GM19463 (cell line): ENCODE data around the gene HS6ST3.
"Not testable (repeated sequence)": the region's sequence is repeated elsewhere in the genome, so short reads cannot be mapped to it uniquely, and the experiment has no call there.

Source experiments
- ATAC-seq: cut with Tn5 transposase; IDR thresholded peaks from one replicate; pipeline ENCODE4 v1.9.1; 2021; ENCODE audit warnings: mild to moderate bottlenecking, moderate library complexity; ENCODE audit not compliant: unreplicated experiment

Gene HS6ST3

DNA sequence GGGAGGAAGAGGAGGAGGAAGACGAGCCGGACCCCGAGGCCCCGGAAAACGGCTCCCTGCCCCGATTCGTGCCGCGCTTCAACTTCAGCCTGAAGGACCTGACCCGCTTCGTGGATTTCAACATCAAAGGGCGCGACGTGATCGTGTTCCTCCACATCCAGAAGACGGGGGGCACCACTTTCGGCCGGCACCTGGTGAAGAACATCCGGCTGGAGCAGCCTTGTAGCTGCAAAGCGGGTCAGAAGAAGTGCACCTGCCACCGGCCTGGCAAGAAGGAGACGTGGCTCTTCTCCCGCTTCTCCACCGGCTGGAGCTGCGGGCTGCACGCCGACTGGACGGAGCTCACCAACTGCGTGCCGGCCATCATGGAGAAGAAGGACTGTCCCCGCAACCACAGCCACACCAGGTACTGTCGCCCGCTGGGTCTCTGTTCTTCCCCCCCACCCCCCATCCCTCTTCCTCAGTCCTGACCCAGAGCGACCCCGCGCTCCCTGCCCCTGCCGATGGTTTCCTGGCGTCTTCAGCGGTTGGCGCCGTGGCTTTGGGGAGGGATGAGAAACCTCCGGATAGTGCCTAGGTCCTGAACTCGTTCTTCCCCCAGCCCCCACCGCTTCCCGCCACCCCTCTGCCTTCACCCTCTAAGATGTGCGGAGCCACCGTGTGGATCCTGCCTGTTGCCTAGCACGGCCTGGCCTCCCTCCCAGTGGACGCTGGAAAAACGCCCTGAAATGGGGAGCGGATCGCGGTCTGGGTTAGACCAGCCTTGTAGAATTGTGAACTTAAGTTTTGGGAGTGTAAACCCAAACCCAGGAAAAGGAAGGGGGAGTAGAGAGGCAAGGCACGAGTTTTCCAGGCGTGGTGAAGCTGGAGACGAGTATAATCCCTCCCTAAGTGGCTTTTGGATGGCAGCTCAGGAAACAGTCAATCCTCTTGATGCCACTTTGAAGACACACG lies 1.5 kb downstream of the HS6ST3 start:
- no peak for ATAC-seq

DNA sequence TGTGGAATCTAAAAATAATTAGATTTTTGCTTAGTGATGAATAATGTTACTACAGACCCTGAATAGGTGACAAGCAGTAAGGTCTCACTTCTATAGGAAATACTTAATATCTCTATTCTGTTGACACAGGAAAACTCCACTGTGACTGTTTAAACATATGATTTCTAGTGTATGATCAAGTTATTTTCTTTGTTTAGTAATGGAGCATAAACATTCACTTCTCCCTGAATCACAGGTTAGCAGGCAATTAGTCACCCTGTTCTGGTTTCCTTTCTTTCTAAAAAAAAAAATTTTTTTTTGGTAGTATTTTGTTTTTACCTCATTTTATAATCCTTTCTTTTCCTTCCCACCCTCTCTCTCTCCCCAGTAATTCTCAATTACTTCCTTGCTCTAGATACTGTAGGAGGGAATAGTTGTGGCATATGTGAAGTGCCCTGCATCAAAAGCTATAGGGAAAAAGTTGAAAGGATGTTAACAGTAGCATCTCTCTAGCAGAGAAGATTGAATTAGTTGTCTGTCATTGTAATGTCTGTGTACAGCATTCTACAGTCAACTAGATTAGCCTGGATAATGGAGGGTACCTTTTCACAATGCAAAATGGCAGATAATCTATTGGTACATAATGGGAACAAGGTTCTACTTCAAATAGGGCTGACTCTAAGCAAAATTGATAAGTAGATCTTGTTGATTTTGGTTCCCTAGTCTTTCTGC lies 3.5 kb downstream of the HS6ST3 start:
- no peak for ATAC-seq

DNA sequence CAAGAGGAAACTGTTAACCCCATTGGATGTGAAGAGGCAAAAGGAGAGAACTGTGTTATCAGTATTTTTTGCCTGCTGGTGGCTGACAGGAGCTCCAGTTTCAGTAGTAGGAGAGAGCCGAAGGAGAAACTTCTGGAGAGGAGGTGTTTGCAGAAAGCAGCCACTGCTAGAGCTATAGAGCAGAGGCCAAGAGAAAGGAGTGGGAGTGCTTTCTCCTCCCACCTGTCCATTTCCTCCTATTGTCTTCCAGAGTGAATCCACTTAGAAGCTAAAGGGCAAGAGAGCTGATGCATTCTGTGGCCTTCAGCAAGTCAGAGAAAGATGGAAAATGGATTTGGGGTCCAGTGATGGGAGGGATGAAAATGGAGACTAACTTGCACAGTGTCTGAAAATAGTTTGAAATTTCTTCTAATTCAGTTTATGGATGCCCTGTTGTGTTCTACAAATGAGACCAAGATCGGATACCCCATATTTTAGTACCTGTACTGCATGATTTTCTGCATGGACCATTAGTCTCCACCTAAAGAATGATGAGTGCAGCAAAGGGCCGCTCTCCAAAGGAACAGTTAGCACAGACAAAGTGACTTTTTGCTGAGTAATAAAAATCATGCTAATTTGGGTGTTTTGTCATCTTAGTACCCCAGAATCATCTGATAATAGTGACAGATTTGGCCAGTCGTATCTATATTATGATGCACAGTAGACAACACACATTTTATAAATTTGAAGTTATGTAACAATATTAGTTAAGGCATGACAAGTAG lies 10.7 kb downstream of the HS6ST3 start:
- ATAC-seq = no peak

GRCh38 chr13:96104516-96104915 lies 14.6 kb downstream of the HS6ST3 start:
- no peak for ATAC-seq

GRCh38 chr13:96108072-96108471 lies 18.2 kb downstream of the HS6ST3 start:
- not testable (repeated sequence) for ATAC-seq

DNA sequence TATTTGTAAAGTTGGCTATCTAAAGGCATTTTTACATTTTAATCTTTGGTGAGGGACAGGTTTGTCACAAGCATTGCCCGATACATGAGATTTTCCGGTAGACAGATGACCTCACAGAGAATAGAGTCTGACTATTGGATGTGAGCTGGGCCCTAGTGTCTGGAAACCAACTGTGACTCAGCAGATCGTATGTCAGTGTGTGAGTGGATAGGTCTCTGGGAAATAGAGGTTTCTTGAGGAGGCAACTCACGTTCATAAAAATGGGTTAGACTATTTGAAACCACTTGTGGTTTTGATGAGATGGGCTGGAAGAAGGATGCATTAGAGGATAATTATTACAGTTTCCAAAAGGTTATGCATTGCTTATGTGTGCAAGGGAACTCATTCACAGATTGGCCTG lies 19.2 kb downstream of the HS6ST3 start:
- ATAC-seq = no peak

- ATAC-seq = no peak
Observed at GRCh38 chr13:96112936-96113335, 23.0 kb downstream of the HS6ST3 start.

GRCh38 chr13:96115368-96115767 lies 25.5 kb downstream of the HS6ST3 start:
- not testable (repeated sequence) for ATAC-seq

DNA sequence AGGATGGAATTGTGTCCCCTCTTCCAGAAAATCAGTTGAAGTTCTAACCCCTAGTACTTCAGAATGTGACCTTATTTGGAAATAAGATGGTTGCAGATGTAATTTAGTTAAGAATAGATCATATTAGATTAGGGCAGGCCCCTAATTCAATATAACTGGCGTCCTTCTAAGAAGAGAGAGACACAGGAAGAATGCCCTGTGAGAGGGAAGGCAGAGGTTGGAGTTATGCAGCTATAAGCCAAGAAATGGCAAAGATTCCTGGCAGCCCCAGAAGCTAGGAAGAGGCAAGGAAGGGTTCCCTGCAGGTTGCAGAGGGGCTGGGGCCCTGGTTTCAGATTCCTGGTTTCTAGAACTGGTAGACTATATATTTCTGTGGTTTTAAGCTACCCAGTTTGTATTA lies 30.0 kb downstream of the HS6ST3 start:
- no peak for ATAC-seq

DNA sequence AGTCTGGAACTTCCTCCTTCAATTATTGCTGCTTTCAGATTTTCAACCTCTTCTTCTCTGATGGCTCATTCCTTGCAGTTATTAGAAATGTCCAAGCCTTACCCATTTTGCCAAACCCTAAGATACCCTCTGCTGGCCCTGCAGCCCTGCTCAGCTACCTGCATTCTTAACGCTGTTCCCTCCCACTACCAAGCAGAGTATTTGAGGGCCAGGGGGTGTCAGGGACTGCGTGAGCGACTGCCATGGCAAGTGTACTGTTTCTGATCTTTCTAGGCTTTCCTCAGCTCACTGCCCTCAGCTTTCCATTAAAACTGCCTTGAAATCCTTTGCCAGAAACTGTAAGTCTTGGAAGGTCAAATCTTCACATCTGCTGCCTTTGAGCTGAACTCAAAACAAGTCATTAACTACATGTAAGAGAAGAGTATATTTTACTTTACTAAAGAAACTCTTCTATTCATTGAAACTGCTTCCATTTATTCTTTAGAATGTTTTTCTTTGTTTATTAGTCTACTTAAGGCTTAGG lies 41.0 kb downstream of the HS6ST3 start:
- ATAC-seq = no peak

GRCh38 chr13:96141032-96141431 lies 51.1 kb downstream of the HS6ST3 start:
- ATAC-seq = no peak

- ATAC-seq = no peak
Observed at GRCh38 chr13:96159725-96160124, 69.8 kb downstream of the HS6ST3 start.

- no peak for ATAC-seq
Observed at GRCh38 chr13:96161141-96161540, 71.2 kb downstream of the HS6ST3 start.

DNA sequence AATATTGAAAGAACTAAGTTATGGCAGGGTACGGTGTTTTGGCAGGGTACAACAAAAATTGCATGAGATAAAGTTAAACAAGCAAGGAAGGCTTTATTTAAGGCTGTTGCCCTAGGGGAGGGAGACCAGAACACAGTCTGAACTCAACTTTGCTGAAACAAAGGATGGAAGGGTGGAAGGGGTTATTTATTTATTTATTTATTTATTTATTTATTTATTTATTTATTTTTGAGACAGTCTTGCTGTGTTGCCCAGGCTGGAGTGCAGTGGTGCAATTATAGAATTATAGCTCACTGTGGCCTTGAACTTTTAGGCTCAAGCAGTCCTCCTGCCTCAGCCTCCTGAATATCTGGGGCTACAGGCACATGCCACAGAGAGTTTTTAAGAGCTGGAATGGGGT lies 75.9 kb downstream of the HS6ST3 start:
- ATAC-seq = no peak

DNA sequence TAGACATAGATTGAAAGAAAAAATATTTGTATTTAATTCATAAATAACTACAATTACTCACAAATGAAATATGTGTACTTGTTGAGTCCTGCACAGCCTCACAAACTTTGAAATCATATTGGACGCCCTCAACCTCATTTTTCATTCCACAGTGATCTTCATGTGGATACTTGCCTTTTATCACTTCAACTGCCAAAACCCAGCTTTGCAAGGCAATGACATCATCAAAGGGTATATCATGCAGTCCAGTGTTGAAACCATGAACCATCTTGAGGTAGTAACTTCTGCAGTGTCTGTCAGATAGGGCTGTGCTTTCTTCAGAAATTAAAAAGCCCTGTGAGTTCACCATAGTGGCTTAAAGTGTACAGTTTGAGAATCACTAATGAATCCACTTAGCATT lies 82.2 kb downstream of the HS6ST3 start:
- no peak for ATAC-seq

- ATAC-seq = no peak
Observed at GRCh38 chr13:96178759-96179158, 88.9 kb downstream of the HS6ST3 start.

DNA sequence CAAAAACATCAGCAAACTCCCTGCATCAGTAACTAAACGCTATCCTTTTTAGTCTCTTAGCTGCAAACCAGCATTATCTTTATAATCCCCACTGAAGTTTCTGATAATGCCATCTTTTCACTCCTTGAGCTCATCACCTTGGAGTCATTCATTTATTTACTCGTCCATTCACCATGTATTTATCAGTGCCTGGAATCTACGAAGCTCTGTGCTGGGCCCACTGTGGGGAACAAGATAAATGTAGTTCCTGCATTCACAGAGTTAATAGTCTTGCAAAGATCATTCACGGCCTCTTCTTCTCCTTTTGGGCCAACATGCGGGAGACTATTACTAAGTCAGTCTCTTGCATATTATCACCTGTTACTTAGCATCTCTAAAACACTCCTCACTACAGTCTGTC lies 89.4 kb downstream of the HS6ST3 start:
- no peak for ATAC-seq

DNA sequence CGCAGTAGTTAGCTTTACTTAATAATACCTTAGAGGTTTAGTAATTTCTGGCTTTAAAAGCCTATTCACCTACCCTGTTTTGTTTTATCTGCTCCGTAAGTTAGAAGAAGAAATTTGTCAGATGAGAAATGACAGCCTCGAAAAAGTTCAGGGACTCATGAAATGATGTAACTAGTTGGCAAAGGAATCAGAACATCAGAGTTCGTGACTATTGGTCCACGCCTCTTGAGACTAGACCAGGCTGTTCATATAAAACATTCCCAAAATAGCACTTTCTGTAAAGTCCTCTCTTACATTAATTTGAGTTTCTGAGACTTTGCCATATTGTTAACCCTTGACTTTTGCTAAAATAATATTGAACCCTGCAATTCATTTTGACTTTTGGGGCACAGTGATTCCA lies 92.0 kb downstream of the HS6ST3 start:
- no peak for ATAC-seq

DNA sequence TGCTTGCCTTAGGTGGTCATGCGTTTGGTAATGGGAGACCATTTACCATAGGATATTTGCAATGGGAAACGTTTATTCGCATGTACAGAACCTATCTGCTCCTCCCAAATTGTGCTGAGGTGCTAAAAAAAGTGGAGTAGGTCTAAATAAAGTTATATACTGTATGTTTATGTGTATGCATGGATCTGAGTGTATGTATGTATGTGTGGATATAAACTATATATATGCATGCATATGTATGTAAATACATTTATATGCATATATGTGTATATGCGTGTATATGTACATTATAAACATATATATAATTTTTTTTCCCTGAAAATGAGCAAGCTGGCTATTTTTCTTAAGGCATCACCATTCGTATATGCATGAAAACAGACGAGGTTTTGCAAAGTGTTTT lies 95.9 kb downstream of the HS6ST3 start:
- no peak for ATAC-seq

GRCh38 chr13:96191367-96191766 lies 101.5 kb downstream of the HS6ST3 start:
- no peak for ATAC-seq

GRCh38 chr13:96193728-96194310 lies 103.9 kb downstream of the HS6ST3 start:
- ATAC-seq = no peak
